Body of pancreas (tissue), 4 donors: Measurements from ENCODE around the gene CCDC51. TPM values are rescaled to one million over a fixed set of nuclear protein-coding genes. Genes with fewer than 3 reads are reported as not detected.
A peak's percentile ranks its signal among the peaks of the same experiment; 100 is the strongest.

Experiments
- ATAC-seq: fragments of 150-250 bp; one replicate; pipeline ENCODE4 v1.9.1; 2016
- DNase-seq, 4 donors: peaks; one replicate each; pipeline ENCODE4 v3.0.0-alpha.2; 2019
- H3K27ac ChIP-seq, 4 donors: fragments of 200-600 bp; sonication (generic); 1 replicate in 3 of 4; 2 replicates in 1 of 4; pipeline versions ENCODE4 v1.5.1 to v1.6.1; 2016 to 2019; ENCODE audit warnings: mild to moderate bottlenecking in 1 of 4, mixed read lengths in 1 of 4, moderate library complexity in 1 of 4
- H3K27me3 ChIP-seq, 2 donors: fragments of 200-600 bp; sonication (generic); one replicate each; pipeline ENCODE4 v1.6.0; 2016; ENCODE audit warnings: mild to moderate bottlenecking in 1 of 2
- H3K36me3 ChIP-seq, 2 donors: fragments of 200-600 bp; sonication (generic); replicated peaks in 1 of 2; 2 replicates each; pipeline ENCODE4 v1.5.1; 2016; ENCODE audit warnings: low read depth in 2 of 2; ENCODE audit not compliant: insufficient read depth in 1 of 2
- H3K4me1 ChIP-seq: fragments of 200-600 bp; sonication (generic); one replicate; pipeline ENCODE4 v1.6.0; 2016
- H3K4me3 ChIP-seq, 2 donors: fragments of 200-600 bp; sonication (generic); 1 replicate in 1 of 2; 2 replicates in 1 of 2; pipeline ENCODE4 v1.5.1; 2016 to 2019
- H3K9me3 ChIP-seq, 3 donors: fragments of 200-600 bp; sonication (generic); 1 replicate in 2 of 3; 2 replicates in 1 of 3; pipeline ENCODE4 v1.5.1; 2016
- CTCF ChIP-seq, 7 experiments: fragments of 450-650 bp in 4 of 7; fragments of 200-600 bp in 3 of 7; sonication (generic) in 3 of 7; IDR thresholded peaks; one replicate each; pipeline ENCODE4 v1.5.1; 2016 to 2019; ENCODE audit warnings: antibody characterized with exemption in 7 of 7
- POLR2A ChIP-seq, 3 donors: fragments of 450-650 bp; IDR thresholded peaks; one replicate each; pipeline ENCODE4 v1.6.1; 2016; ENCODE audit warnings: antibody characterized with exemption in 3 of 3, mild to moderate bottlenecking in 2 of 3
- WGBS, 2 donors: methylation state at CpG; one replicate each; pipeline ENCODE4 v1.1.5; 2017; 5-methylcytosine and 5-hydroxymethylcytosine counted together
- intact Hi-C: fragments of 100-400 bp; cut with DNase I; formaldehyde crosslinking; loops from one replicate; pipeline ENCODE4 v1.15.1; 2023
- total RNA-seq, 2 donors: library from RNA; depleted of rRNA; stranded (reverse); fragments of >200 nt; gene quantifications; one replicate each; pipeline ENCODE4 v1.1.0, GENCODE V29; 2016

The CCDC51 gene
- total RNA-seq, 2 donors from 2014 or later, result 0.33 to 2.6 TPM

- H3K9me3 ChIP-seq, result no peaks in the 10 kb centered on the region
- H3K4me1 ChIP-seq, result peaks cover 59% of the 10 kb centered on the region
- no peak overlapping the region for H3K4me3 ChIP-seq
- WGBS, 2 donors, result 80 to 93% methylated on average over 6 to 25 of the region's 25 CpGs
- DNase-seq, result no peak
- H3K27me3 ChIP-seq, result no peaks in the 10 kb centered on the region
- H3K27ac ChIP-seq, result no peak overlapping the region
- ATAC-seq, result no peak
- TF ChIP-seq CTCF (IDR thresholded peaks at IDR 0.05) (no peak), POLR2A (IDR thresholded peaks at IDR 0.05) (no peak)
- peaks cover 0 to 4% of the 10 kb centered on the region in 2 donors for H3K36me3 ChIP-seq
- intact Hi-C loops, result no loop called here
Observed at GRCh38 chr3:48423241-48423882, 16.6 kb downstream of the CCDC51 start.

- H3K4me1 ChIP-seq, result peaks cover 53% of the 10 kb centered on the region
- no peaks in the 10 kb centered on the region for H3K27me3 ChIP-seq
- no peak for TF ChIP-seq POLR2A (IDR thresholded peaks at IDR 0.05)
- TF ChIP-seq CTCF (IDR thresholded peaks at IDR 0.05), result no peak
- intact Hi-C loops, result no loop called here
- no peak for ATAC-seq
- peak overlapping the region in 1 of 4 donors; percentile 8 for H3K27ac ChIP-seq
- peaks cover 2 to 4% of the 10 kb centered on the region in 2 donors for H3K36me3 ChIP-seq
- no peaks in the 10 kb centered on the region for H3K9me3 ChIP-seq
- 83 to 92% methylated on average over 4 to 8 of the region's 8 CpGs for WGBS, 2 donors
- H3K4me3 ChIP-seq, result no peak overlapping the region
- DNase-seq, result no peak
Observed at GRCh38 chr3:48422681-48423080, 17.2 kb downstream of the CCDC51 start.

GRCh38 chr3:48422272-48422671 is 17.6 kb downstream of the CCDC51 start:
- Histone ChIP-seq H3K36me3 (peaks cover 4 to 5% of the 10 kb centered on the region in 2 donors), H3K4me1 (peaks cover 48% of the 10 kb centered on the region)
- WGBS, 2 donors, result 70% methylated on average over 3 of the region's 3 CpGs; no CpG with 5 or more reads in 1 of the 2 donors

GRCh38 chr3:48420561-48420960 is 19.4 kb downstream of the CCDC51 start:
- DNase-seq (no peak), ATAC-seq (no peak)
- H3K36me3 ChIP-seq, result peaks cover 4 to 13% of the 10 kb centered on the region in 2 donors
- no peak for TF ChIP-seq POLR2A (IDR thresholded peaks at IDR 0.05)
- no peak for TF ChIP-seq CTCF (IDR thresholded peaks at IDR 0.05)
- H3K9me3 ChIP-seq, result no peaks in the 10 kb centered on the region
- H3K4me3 ChIP-seq, result no peak overlapping the region
- H3K27me3 ChIP-seq, result no peaks in the 10 kb centered on the region
- H3K4me1 ChIP-seq, result peaks cover 31% of the 10 kb centered on the region
- intact Hi-C loops, result no loop called here
- WGBS, 2 donors, result 91 to 92% methylated on average over 13 to 14 of the region's 14 CpGs
- no peak overlapping the region for H3K27ac ChIP-seq

More at GRCh38 chr3:48422272-48422671, 17.6 kb downstream of the CCDC51 start:
- no peak for ATAC-seq
- no peak for DNase-seq
- Histone ChIP-seq H3K9me3 (no peaks in the 10 kb centered on the region), H3K27me3 (no peaks in the 10 kb centered on the region), H3K4me3 (no peak overlapping the region), H3K27ac (peak overlapping the region in 1 of 4 donors; percentile 11)
- TF ChIP-seq CTCF (IDR thresholded peaks at IDR 0.05) (no peak), POLR2A (IDR thresholded peaks at IDR 0.05) (no peak)
- intact Hi-C loops, result no loop called here

GRCh38 chr3:48419597-48419996 is 20.3 kb downstream of the CCDC51 start:
- DNase-seq (no peak), ATAC-seq (no peak)
- intact Hi-C loops, result no loop called here
- Histone ChIP-seq H3K9me3 (no peaks in the 10 kb centered on the region), H3K27me3 (no peaks in the 10 kb centered on the region), H3K4me1 (peaks cover 22% of the 10 kb centered on the region), H3K36me3 (peaks cover 4 to 19% of the 10 kb centered on the region in 2 donors), H3K27ac (no peak overlapping the region), H3K4me3 (no peak overlapping the region)
- TF ChIP-seq POLR2A (IDR thresholded peaks at IDR 0.05) (no peak), CTCF (IDR thresholded peaks at IDR 0.05) (no peak)
- 88 to 90% methylated on average over 7 to 16 of the region's 17 CpGs for WGBS, 2 donors
